AG10803 (cell line): ENCODE measurements around the gene POU6F2.

ENCODE experiments used
- DNase-seq: peaks from one replicate; pipeline ENCODE4 v3.0.0; 2010; ENCODE audit warnings: low read depth
- H3K4me3 ChIP-seq: 2 replicates; pipeline ENCODE4 v1.5.1; 2011; ENCODE audit warnings: mild to moderate bottlenecking, low read length, control low read depth
- CTCF ChIP-seq: conservative IDR thresholded peaks from 2 replicates; pipeline ENCODE4 v1.5.1; 2011; ENCODE audit warnings: mild to moderate bottlenecking, low read length, control low read depth, inconsistent platforms

The POU6F2 gene

GRCh38 chr7:39488467-39489393 is 511.0 kb downstream of the POU6F2 start:
- no peak overlapping the region for H3K4me3 ChIP-seq
- TF ChIP-seq CTCF = no peak
- no peak for DNase-seq

- no peak overlapping the region for H3K4me3 ChIP-seq
- DNase-seq = no peak
- no peak for TF ChIP-seq CTCF
These were observed 512.6 kb downstream of the POU6F2 start for GRCh38 chr7:39490296-39490695.

- no peak for DNase-seq
- no peak for TF ChIP-seq CTCF
These were observed 516.2 kb downstream of the POU6F2 start for GRCh38 chr7:39493934-39494333.

GRCh38 chr7:39501358-39501757 is 523.6 kb downstream of the POU6F2 start:
- DNase-seq = no peak
- no peak for TF ChIP-seq CTCF

More at GRCh38 chr7:39493934-39494333, 516.2 kb downstream of the POU6F2 start:
- no peak overlapping the region for H3K4me3 ChIP-seq

GRCh38 chr7:39504963-39505362 is 527.3 kb downstream of the POU6F2 start:
- no peak overlapping the region for H3K4me3 ChIP-seq
- DNase-seq = peak; percentile 17
- TF ChIP-seq CTCF = no peak

More at GRCh38 chr7:39501358-39501757, 523.6 kb downstream of the POU6F2 start:
- no peak overlapping the region for H3K4me3 ChIP-seq

- no peak for TF ChIP-seq CTCF
- no peak for DNase-seq
These were observed 530.3 kb downstream of the POU6F2 start for GRCh38 chr7:39507866-39508551.

More at GRCh38 chr7:39507866-39508551, 530.3 kb downstream of the POU6F2 start:
- no peak overlapping the region for H3K4me3 ChIP-seq
